Stimulated activated CD8-positive, alpha-beta memory T cell treated with anti-CD3 and anti-CD28 coated beads, Interleukin-7, amount 100 ng/mL, for 24 hours (primary cell): ENCODE data around the gene GALNT7.
A peak's percentile ranks its signal among the peaks of the same experiment; 100 is the strongest.

ENCODE experiments used
- DNase-seq: peaks from one replicate; pipeline ENCODE4 v3.0.0-alpha.2; 2020; ENCODE audit warnings: low read depth

The GALNT7 gene

DNA sequence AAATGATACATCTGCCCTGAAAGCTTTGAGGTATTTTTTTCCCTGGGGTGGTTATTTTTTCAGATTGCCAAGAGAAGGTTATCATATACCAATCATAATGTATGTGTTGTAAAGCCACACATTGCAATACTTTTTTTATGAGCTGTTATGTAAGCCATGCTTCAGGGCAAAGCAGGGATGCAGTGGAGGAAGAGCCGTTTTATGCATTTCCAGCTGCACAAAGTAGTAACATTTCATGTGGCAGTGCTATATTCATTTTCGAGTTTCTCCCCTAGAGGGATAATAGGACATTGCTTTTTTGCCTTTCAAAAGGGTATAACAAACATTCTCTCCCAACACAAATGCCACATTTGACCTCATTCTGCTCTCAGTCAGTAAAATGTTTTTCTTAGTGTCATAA, 68.5 kb downstream of the GALNT7 start:
- no peak for DNase-seq

DNA sequence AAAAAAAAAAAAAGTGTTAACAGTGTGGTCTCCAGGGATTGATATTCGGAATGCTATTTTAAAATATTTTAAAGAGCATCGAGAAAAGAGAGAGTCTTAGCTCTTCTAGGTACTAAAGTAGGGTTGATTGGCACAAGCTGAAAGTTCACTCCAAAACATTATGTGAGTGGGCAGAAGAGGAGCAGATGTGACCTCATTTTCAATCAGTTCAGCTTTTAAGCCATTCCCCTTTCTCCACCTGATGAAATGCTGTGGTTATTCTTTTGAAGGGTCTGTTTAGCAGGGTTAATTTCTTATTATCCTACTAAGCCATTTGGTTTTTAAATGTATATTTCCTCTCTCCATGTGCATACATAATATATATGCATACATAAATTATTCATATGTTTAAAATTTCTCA, 69.2 kb downstream of the GALNT7 start:
- no peak for DNase-seq

DNA sequence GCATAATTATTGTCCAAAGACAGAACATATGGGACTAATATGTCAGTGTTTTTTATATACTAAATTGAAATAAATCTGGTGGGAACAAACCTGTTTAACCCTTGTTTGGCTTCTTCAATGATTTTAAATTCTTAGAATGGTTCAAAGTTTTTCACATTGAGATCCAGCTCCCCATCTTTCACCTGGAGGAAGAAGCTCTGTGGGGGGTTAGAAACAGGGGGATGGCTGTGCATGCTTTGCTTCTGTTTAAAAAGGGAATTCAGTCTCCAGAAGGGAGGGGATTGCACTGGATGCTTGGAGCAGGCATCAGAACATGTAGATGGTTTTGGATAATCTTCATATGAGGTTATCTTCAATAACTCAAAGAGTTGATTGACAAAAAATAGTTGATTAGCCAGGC, 72.1 kb downstream of the GALNT7 start:
- DNase-seq: no peak

DNA sequence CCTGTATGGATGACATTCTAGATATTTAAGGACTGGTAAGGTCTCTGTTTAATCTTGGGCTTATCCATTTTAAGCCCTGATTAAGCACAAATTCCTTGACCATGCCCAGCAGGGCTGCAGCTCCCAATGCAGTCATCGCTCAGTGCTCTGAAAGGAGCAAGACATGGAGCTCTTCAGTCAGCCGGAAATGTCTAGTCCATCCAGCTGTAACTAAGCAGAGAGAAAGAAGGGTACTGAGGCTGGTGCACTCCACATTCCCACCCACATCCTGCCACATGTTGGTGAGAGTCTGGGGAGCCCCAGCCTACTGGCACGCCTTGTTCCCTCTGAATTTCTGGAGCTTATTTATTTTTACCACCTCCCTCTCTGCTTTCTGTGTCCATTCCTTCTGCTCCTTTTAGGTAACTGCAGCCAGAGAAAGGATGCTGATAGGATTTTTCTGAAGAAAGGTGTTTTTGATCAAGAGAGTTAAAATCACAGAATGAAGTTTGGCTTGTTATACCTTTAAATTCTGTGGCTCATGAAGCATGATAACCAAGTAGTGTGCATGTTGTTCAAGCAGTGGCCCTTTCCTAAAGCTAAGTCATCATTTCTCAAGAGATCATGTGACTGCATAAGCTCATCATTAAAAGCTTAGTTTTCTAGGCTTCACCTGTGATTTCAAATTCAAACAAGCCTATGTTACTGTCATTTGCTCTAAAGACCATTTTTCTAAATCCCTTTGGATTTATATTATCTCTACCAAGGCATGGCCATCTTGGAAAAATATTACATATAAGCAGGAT, 74.0 kb downstream of the GALNT7 start:
- no peak for DNase-seq

DNA sequence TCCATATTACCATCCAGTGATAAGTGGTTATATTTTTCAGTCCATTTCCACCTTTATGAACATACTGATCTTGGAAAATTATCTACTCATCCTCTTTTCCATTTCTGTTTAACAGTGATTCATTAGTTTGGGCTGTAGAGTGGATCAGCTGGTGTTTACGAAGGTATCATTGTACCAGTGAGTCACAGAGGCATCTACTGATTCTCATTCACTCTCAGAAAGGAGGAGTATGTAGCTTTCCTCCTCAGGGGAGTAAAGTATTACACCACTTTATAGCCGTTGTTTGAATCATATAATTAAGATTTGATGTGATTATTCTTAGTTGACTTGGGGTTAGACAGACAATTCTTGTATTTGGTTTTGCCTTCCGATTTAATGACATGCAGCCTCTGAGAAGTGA, 74.7 kb downstream of the GALNT7 start:
- no peak for DNase-seq

DNA sequence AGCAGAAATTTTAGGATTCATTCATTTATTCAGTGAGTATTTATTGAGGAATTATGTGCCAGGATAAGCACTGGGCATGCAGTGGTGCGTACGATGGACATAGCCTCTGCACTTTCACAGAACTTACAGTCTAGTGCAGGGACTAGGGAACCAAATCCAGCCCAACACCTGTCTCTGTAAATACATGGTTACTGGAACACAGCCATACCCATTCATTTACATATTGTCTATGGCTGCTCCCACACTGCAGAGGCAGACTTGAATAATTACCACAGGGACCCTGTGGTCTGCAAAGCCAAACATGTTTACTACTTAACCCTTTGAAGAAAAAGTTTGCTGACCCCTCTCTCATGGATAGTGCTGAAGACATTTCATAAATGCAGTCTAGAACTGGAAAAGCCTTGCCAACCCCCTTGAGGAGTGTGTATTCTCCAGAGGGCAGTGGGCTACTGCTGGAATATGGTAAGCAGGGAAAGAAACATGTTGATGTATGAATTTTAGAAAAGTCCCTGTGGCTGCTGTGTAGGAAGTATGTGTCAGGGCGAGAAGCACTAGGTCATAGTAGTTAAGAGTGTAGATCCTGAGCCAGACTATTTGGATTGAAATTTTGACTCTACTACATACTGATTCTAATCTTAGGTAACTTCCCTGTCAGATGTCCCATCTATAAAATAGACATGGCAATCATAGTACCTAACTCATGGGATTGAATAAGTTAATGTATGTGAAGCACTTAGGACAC, 75.5 kb downstream of the GALNT7 start:
- DNase-seq: no peak

GRCh38 chr4:173245952-173246351, 77.3 kb downstream of the GALNT7 start:
- no peak for DNase-seq

- no peak for DNase-seq
Measured at GRCh38 chr4:173246719-173247118, 78.1 kb downstream of the GALNT7 start.

DNA sequence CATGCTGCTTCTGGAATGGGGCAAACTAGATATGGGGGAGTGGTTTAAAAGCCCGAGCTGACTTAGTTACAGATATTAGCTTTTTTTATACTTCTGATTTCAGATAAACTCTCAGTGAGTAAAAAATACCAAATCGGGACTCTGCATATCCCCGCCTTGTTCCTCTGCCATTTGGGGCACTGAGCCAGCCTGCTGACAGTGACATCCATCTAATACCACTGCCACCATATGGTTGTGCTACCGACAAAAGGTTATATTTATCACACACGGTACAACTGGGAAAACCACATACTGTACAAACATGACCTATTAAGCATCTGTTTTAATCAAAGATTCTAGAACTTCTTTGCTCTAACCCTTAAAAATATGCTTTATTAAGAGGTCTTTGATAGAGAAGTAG, 78.7 kb downstream of the GALNT7 start:
- no peak for DNase-seq

- DNase-seq: no peak
Measured at GRCh38 chr4:173248690-173249089, 80.1 kb downstream of the GALNT7 start.

GRCh38 chr4:173252024-173252935, 83.7 kb downstream of the GALNT7 start:
- DNase-seq: no peak

- no peak for DNase-seq
Measured at GRCh38 chr4:173253561-173253960, 85.0 kb downstream of the GALNT7 start.

- DNase-seq: no peak
Measured at GRCh38 chr4:173254646-173255045, 86.0 kb downstream of the GALNT7 start.

DNA sequence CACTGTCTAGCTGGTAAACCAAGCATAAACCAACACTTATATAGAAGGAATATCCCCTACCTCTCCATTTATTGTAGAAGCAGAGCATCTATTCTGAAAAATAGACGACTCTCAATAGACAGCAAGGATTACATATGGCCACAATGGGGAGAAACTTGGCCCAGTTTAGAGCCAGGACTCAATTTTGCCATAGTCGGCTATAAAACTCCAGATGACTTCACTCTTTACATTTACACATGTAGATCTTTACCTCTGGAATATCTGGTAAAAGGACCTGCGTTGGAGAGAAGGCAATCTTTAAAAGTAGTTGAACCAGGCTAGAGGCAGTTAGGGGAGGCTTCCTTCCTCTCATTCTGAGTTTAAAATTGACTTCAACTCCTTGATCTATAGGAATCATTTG, 88.2 kb downstream of the GALNT7 start:
- no peak for DNase-seq

- peak; percentile 15 for DNase-seq
Measured at GRCh38 chr4:173257732-173258717, 89.4 kb downstream of the GALNT7 start.

- DNase-seq: no peak
Measured at GRCh38 chr4:173258866-173259265, 90.3 kb downstream of the GALNT7 start.

GRCh38 chr4:173259310-173259709, 90.7 kb downstream of the GALNT7 start:
- DNase-seq: no peak

DNA sequence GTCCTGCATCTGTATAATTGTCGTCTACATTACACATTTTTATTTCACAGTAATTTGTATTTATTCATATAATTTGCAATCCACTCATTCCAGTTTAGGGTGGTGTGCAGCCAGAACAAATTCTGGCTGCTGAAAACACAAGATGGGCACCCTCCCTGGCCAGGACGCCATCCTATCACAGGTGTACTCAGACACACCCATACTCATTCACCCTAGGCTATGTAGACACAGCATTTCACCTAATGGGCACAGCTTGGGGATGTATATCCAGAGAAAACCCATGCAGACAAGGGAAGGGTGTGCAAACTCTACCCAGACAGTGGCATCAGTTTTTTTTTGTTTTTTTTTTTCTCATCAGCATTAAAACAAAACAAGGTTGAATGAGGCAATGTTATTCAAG, 92.4 kb downstream of the GALNT7 start:
- DNase-seq: no peak

- no peak for DNase-seq
Measured at GRCh38 chr4:173262375-173262774, 93.8 kb downstream of the GALNT7 start.

DNA sequence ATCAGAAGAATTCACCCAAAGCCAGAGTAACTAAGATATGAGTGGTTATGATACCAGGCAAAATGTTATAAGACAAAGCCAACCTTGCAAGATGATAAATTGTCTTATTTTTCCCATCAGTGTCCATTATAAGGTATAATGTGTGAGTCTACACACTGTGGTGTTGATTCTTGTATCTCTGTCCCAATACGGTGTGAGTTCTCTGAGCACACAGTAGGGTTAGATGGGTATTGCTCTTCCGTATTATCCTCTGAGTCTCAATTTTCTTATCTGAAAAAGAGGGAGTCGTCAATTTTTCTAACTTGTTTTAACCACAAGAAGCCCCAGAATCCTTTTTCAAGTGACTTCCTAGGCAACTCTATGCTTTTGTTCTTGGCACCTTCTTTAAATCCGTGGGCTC, 95.6 kb downstream of the GALNT7 start:
- no peak for DNase-seq

- no peak for DNase-seq
Measured at GRCh38 chr4:173264684-173265185, 96.1 kb downstream of the GALNT7 start.
